HG02973 (cell line): ENCODE data around the gene APOD.

Source experiments
- ATAC-seq: cut with Tn5 transposase; IDR thresholded peaks from one replicate; pipeline ENCODE4 v1.9.1; 2021; ENCODE audit warnings: moderate library complexity; ENCODE audit not compliant: unreplicated experiment

APOD gene

DNA sequence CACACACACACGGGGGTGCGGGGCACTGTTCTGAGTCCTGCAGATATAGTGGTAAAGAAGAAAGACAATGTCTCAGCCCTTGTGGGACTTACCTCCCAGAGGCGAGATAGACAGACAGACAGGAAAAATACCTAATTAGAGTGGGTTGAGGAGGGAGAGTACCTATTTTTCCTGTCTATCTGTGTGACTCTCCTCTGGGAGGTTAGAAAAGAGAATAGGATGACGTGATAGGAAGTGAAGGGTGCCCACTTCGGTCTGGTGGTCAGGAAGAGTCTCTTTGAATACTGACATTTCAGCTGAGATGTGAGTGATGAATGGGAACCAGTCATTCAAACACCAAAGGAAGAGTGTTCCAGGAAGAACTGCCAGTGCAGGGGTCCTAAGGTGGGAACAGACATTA is 4.1 kb upstream of the APOD start:
- no peak for ATAC-seq

DNA sequence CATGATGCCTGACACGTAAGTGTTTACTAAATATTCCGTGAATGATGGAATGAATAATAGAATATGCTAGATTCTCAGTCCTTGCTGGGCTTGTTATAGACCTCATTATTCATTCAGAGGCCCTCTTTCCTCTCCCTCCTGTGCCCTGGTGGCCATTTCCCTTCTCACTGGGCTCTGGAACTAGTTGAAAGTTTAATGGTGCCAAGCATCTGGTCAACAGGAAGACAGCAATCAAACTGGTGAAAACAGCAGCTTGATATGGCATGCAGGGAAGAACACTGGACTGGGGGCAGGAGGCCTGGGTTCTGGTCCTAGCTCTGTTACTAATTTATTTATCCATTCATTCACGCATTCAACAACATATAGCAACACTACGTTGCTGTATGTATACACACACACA is 3.7 kb upstream of the APOD start:
- no peak for ATAC-seq

DNA sequence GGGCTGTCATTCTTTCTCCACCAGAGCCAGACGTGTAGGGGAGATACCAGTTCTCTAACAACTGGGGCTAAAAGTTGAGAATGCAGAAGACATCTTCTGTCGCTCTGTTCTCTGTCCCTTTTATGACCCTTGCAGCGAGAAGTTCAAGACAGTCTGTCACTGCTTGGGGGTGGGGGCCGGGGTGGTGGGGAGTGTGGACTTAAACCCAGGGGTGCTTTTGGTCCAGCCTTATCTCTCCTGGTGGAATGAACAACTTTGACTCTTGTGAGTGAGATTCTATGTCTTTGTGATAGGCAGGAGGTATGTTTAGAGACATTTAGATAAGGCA is 767 bp upstream of the APOD start:
- ATAC-seq = no peak

DNA sequence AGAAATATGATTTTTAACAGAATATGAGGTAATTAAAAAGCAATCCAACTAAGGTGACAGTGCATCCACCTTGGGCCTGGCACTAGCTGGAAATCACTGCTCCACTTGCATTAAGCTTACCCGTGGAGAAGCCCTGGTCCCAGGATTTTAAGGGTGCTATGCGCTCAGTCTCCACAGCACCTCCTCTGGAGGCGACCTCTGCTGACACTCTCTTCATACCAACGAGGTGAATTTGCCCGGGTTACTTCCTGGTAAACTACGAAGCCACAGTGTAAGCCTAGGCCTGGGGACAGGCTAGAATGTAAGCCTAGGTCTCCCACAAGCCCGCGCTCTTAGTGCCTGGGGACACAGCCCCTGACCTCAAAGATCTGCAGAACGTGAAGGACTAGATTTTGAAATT is 793 bp downstream of the APOD start:
- ATAC-seq = no peak

DNA sequence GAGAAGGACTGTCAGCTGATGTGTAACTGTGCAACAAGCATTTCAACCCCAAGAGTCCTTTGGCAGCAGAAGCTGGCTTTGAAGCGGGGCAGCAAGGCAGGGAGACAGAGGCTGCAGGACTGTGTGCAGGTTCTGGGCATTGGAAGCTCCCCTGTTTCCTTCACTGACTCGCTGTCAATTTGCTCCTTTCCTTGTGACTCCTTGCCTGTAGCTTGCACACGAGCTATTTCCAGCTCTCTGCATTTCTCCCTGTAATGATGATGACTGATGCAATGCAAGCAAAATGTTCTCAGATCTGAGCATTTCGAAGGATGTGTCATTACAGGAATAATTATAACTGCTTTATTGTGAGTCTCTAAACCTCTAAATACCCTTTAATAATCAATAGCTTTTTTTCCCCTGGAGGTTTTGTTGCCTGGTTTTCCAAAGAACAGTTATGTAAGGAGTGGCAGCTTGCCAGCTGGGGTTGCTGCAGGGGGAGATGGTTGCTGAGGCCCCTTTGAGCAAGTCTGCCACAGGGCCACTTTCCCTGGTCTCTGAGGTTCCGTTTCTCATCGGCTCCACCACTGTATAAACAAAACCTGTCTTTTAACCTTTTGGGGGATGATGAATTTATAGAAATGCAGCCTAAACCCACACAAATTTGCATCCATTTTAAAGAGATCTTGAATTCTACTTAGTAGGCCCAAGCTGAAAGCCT is 2.8 kb downstream of the APOD start:
- ATAC-seq = no peak

DNA sequence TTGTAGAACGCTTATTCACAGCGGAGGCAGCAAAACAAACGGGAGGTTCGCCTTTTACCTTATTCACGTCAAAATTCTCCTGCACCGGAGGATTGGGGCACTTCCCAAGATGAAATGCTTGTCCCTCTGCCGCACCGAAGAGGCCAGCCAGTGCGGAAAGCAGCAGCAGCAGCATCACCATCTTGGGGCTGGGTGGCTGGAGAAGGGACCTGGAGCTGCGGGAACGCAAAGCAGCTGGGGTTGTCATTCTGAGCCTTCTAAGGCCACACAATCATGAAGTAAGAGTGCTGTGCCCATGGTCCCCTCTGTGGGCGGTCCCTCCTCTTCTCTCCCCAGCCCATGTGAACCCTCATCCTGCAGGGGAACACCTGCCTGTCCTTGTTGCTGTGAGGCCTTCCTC is 4.5 kb downstream of the APOD start:
- ATAC-seq = no peak

DNA sequence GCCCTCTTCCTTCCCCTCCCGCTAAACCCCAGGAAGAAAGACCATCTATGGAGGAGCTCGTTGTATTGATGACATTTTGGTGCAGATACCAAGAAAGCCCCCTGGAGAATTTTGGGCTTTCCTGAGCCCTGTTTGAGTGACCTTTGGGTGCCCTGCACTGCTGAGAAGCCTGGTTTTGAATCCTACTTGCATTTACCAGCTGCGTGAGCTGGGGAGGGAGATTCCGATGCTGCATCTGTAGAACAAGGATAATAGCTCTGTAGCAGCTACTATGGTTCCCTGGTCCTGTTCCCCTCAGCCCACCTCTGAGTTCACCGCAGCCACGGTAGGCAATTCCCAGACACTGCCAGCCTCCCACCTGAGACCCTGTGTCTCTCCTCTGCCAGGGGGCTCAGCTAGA is 5.2 kb downstream of the APOD start:
- ATAC-seq = no peak

DNA sequence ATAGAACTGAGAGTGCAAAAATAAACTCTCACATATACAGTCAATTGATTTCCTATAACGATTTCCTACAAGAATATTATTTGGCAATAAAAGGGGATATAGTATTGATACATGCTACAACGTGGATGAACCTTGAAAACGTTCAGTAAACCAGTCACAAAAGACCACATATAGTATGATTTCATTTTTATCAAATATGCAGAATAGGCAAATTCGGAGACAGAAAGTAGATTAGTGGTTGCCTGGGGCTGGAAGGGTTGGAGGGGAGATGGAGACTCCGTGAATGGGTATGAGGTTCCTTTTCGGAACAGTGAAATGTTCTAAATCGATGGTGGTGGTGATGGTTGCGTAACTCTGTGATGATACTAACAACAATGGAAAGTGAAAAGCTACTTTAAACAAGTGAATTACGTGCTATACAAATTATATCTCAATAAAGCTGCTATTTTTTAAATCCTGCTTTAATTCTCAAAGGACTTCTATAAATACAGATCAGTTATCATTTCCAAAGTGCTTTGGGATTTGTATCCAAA is 6.0 kb downstream of the APOD start:
- ATAC-seq = no peak

DNA sequence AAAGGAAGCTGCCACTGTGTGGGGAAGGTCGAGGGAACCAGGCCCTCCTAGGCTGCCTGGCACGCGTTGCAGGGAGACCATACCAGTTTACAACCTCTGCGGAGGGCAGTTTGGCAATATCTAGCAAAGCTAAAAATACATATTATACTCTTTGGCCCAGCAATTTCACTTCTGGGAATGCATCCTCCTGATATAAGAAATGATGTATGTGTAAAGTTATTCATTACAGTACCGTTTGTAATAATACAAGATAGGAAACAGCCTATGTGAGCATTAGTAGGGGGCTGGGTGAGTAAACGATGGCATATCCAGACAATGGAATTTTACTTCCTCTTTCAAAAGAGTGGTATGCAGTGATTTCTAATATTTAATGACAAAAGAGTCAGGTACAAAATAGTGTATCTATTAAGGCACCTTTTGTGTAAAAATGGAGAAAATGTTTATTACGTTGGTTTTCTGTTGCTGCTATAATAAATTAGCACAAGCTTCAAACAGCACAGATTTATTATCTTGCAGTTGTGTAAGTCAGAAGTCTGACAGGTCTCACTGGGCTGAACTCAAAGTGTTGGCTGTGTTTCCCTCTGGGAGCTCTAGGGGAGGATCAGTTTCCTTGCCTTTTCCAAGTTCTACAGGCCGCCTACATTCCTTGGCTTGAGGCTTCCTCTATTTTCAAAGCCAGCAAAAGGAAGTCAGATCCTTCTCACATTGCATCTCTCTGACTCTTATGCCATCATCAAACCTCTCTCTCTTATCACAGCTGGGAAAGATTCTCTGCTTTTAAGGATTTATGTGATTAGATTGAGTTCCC is 9.0 kb downstream of the APOD start:
- ATAC-seq = no peak

DNA sequence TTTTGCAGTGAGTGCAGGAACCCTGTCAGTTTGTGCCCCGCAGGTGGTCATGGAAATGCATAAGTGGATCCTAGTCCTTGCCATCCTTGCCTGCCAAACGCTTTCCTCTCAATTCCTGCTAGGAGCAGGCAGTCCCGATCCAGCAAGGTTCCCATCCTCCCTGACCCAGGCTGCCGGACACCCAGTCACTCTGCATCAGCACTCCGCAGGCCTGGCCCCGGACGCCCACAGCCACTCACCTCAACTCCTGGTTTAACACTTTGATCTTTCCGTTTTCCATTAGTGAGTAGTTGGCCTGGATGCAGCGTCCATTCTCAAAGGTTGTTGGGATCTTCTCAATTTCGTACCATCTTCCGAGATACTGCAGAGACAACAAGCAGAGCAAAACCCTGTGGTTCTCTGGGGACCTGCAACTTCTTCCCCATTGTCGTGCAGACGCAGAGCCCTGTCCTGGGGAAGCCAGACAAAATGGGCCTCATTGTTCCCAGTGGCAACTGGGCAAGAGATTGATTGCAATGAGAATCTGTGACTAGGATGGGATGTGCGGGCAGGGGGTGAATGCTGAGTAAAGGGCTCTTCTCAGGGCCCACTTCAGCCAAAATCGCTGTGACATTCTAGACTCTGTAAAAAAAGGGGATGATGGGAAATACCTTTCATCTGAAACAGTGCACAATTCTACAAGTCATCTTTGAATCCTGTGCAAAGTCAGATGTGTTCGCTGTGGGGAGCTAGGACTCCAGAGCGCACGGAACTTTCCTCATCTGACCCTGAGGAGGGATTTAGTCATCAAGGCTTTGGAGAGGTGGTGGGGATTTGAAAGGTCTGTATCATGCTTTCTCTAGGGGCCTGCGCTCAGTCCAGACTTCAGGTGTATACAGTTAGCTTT is 9.9 kb downstream of the APOD start:
- no peak for ATAC-seq

DNA sequence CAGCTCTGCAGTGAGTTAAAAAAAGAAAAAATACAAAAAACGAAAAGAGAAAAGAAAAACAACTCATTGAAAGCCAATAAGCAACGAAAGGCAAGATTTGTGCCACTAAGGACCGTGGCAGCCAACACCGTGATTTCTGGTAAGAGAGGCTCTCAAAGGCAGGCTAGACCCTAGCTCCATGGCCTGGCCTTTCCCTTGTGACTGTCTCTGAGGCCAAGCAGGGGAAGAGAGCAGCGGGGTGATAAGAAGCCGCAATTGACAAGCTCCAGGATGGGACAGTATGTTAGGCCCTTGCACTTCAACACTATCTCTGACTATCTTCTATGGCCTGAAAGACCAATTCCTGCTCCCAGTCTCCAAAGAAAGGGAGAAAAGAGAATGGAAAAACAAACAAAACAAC is 12.4 kb downstream of the APOD start:
- no peak for ATAC-seq

DNA sequence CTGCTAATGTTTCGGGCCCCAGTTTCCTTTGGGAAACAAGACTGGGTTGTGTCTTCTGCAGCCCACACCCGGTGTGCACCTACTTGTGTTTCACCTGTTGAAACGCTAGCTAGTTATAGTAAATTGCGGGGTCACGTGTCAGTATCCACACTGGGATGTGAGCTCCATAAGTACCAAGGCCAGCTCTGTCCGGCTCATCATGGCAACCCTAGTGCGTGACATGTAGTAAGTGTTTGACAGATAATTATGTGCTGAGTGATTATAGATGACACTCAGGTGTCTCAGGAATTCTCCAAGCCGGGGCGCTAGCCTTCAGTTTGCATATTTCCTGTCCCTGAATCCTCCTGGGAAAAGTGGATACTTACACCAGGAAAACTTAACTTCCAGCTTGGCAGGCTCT is 12.8 kb downstream of the APOD start:
- ATAC-seq = no peak

DNA sequence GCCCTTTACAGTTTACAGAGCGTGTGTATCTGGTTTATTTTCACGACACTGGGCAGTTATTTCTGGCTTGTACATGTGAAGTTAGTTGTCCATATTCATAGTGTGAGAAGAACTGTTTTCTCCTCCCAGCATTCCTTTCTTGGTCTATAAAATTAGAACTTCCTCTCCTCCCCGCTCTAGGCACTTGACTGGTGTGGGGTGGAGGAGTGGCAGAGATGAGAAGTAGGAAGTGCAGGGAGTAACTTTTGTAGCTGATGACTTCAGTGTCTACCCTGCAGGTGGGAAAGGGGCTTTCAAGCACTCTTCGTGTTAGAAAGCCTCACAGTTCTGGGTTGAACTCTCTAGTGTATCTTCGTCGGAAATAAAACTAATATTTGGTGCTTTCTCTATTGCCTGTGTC is 13.4 kb downstream of the APOD start:
- no peak for ATAC-seq

DNA sequence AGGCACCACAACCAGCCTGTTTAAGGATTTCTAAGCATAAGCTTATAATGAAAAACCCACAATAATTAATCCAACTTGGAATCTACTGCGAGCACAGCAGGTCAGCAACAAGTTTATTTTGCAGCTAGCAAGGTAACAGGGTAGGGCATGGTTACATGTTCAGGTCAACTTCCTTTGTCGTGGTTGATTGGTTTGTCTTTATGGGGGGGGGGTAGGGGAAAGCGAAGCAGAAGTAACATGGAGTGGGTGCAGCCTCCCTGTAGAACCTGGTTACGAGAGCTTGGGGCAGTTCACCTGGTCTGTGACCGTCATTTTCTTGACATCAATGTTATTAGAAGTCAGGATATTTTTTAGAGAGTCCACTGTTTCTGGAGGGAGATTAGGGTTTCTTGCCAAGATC is 15.1 kb downstream of the APOD start:
- ATAC-seq = no peak

DNA sequence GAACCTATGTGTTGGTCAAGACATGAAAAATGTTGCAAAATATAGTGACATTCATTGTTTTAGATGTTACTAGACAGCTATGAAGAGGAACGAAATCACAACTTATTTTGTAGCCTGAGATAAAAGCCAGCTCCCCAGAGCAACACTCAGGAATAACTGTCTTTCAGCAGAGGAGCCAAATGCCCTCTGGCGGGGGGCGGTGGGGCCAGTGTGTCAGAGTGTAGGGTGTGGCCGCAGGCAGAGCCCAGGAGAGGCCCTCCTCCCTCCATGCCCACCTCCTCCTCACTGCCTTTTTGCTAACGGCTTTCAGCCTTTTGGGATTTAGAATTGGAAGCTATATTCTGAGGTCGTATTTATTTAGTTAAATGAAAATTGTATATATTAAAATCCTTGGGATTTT is 16.9 kb downstream of the APOD start:
- no peak for ATAC-seq

DNA sequence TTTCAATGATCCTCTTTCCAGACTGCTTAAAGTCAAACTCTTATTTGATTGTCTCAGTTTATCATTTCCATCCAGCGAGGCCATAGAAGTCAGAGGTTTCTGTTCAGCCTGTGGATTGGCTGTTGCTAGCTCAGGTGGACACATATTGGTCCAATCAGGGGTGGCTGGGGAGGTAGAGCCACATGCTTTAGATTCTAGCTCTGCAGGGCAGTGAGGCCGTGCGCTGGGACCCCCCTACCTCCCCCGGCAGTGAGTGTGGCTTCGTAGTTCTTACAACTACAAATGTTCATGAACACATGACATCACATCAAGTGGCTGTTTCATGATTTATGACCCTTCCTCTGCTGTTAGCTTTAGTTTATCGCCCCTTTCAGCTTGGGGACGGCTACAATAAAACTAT is 18.0 kb downstream of the APOD start:
- ATAC-seq = no peak

DNA sequence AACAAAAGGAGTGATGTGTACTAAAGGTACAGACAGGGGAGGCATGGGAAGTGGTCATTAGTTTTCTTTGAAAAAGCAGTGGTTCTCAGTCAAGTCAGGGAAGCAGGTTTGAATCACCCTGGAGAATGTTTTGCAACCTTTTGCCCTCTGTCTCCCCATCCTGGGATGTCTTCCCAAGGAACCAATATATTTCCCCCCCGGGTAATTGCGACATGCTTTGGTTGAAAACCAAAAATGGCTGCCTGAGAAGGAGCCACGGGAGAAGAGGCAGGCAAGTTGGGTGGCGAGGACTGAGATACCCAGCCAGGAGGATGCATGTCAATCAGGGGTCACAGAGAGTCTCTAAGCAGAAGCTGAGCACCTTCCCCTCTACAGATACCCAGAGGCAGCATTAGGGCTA is 20.4 kb downstream of the APOD start:
- ATAC-seq = no peak

DNA sequence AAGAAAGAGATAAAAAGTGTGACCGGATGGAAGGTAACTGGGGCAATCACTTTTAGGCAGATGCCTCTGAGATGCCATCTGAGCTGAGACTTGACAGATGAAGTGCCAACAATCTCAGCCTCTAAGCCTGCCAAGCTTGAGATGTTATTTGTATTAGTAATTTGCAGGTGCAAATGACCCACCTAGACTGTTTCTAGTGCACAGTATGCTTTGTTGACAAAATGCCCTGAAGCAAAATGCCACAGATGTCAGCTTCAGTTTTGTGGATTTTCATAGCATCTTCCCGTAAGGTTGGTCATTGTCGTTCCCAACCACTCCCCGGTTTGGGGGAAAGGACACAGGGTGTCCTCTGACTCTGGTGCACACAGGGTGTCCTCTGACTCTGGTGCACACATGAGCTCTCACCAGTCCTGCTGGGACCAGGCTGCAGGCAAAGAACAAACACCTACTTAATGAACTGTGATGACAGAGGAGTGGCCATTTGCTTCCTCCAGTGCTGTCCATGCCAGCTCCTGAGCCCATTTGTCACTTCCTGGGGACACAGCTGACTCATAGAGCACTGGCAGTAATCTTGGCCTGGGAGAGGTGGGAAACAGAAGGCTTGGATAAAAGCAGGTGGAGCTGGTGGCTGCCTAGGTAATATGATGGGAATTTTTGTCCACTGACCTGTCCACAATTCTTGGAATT is 23.9 kb downstream of the APOD start:
- ATAC-seq = no peak

DNA sequence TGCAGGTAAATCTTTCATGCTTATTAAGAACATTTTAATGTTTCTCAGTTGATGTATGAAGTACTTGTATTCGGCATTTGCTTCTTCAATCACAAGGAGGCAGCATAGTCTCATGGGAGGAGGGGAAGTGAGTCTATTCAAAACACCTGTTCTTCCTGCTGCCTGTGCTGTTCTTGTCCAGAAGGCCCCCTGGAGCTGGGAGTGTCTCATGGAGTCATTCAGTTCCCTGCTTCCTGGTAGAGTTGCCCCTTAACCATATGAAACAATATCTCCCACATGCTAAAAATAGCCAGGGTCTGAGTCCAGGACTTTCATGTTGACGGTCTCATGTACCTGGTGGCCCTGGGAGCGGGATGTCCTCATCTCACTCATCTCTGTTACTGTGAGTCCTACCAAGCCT is 25.1 kb downstream of the APOD start:
- ATAC-seq = no peak

DNA sequence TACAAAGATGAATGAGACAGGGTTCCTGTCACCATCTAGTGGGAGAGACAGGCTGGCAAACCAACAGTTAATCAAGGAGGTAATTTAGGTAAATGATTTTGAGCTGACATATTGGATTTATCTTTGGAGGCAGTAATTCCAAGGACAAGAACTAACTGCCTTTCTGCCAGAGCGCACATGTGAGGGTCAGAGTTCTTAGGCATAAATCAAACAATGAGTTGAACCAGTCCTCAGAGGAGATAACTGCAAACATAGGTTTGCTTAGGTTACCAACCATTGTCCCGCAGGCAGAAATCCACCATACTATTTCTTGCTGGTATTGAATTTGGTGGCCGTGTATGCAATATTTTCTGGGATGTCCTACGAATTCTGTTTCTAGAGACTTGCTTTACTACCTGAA is 26.4 kb downstream of the APOD start:
- ATAC-seq = no peak

DNA sequence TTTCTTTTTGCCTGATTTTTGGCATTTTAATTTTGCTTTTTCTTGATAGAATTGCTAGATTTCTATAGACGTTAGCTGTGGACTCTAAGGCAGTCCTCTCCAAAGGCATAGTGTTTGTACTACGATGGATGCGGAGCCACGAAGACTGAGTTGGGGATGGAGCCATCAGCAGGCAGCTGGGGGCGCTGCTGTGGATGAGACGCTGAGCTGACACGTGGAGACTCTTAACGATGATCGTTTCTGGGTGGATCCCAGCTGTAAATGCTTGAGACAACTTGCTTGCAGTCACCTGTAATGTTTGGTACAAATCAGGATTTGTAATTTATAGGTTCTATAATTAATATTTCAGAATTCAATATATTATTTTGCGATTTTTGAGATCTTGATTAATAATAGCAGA is 27.4 kb downstream of the APOD start:
- no peak for ATAC-seq
